ENCODE results near the gene ROR2. TPM values are rescaled to one million over a fixed set of nuclear protein-coding genes. Genes with fewer than 3 reads are reported as not detected.

Gene ROR2
- total RNA-seq, 1 experiment from 2014 or later: not detected

DNA sequence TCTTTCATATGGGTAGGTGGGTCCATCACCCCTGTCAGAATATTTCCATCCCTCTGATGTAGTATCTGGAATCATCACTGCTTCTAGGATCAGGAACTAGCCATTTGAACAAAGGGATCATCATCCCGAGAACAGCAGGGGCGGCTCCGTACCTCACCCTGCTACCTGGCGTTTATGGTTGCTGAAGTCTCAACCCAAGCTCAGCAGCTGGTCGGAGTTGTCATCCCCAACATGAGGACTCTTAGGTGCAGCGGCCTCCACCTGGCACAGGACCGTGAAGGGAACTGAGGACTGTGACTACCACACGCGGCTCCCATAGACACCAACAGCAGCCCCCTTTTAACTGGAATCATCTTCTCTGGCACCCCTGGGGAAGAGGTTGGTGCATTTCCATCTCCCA lies 35.1 kb downstream of the ROR2 start:
- no TSS peak for BruUV-seq (replicated peaks)
- H3K36me3 Mint-ChIP-seq (ENCODE audit: insufficient read depth, unreplicated experiment): no peaks in the 10 kb centered on the region
- no peaks in the 10 kb centered on the region for H3K9me3 Mint-ChIP-seq (ENCODE audit: low read depth, unreplicated experiment)
- H3K27me3 Mint-ChIP-seq (ENCODE audit: unreplicated experiment): peaks cover 47% of the 10 kb centered on the region
- no peak overlapping the region for H3K4me3 Mint-ChIP-seq (ENCODE audit: low read depth, unreplicated experiment)
- no peaks in the 10 kb centered on the region for H3K4me1 Mint-ChIP-seq (ENCODE audit: low read depth, unreplicated experiment)
- H3K27ac Mint-ChIP-seq (ENCODE audit: unreplicated experiment): no peak overlapping the region
- TF ChIP-seq, protein P1, sequence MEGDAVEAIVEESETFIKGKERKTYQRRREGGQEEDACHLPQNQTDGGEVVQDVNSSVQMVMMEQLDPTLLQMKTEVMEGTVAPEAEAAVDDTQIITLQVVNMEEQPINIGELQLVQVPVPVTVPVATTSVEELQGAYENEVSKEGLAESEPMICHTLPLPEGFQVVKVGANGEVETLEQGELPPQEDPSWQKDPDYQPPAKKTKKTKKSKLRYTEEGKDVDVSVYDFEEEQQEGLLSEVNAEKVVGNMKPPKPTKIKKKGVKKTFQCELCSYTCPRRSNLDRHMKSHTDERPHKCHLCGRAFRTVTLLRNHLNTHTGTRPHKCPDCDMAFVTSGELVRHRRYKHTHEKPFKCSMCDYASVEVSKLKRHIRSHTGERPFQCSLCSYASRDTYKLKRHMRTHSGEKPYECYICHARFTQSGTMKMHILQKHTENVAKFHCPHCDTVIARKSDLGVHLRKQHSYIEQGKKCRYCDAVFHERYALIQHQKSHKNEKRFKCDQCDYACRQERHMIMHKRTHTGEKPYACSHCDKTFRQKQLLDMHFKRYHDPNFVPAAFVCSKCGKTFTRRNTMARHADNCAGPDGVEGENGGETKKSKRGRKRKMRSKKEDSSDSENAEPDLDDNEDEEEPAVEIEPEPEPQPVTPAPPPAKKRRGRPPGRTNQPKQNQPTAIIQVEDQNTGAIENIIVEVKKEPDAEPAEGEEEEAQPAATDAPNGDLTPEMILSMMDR (IDR thresholded peaks at IDR 0.05; ENCODE audit: unreplicated experiment): no peak
- no peak for DNase-seq
- CTCF ChIA-PET: no interaction called here
- intact Hi-C loops (cut with micrococcal nuclease; ENCODE audit: unreplicated experiment): no loop called here

- intact Hi-C loops (cut with micrococcal nuclease; ENCODE audit: unreplicated experiment): no loop called here
- BruUV-seq (replicated peaks): no TSS peak
- Mint-ChIP-seq H3K27ac (ENCODE audit: unreplicated experiment) (no peak overlapping the region), H3K4me1 (ENCODE audit: low read depth, unreplicated experiment) (no peaks in the 10 kb centered on the region), H3K36me3 (ENCODE audit: insufficient read depth, unreplicated experiment) (no peaks in the 10 kb centered on the region), H3K4me3 (ENCODE audit: low read depth, unreplicated experiment) (no peak overlapping the region), H3K9me3 (ENCODE audit: low read depth, unreplicated experiment) (no peaks in the 10 kb centered on the region), H3K27me3 (ENCODE audit: unreplicated experiment) (peaks cover 41% of the 10 kb centered on the region)
- CTCF ChIA-PET: no interaction called here
- TF ChIP-seq, protein P1 (IDR thresholded peaks at IDR 0.05; ENCODE audit: unreplicated experiment): no peak
- no peak for DNase-seq
Observed at GRCh38 chr9:91914404-91914803, 35.6 kb downstream of the ROR2 start.

DNA sequence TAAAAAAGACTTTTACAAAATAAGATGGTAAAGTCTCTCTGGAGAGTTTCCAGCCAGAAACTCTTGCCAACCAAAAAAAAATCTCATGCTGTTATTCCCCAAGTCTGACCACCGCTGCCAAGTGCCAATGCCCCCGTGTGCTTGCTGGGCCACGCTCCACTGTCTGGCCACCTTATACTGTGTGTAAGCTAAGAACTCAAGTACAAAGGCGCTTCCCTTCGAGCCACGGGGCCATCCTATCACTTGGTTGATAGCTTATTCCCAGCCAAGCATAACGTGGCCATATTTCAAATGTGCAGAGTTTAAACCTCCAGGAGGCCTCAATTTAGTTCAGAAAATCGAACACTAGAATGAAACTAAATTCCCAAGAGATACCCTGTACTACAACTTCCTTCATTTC lies 36.0 kb downstream of the ROR2 start:
- H3K27me3 Mint-ChIP-seq (ENCODE audit: unreplicated experiment): peaks cover 37% of the 10 kb centered on the region
- H3K36me3 Mint-ChIP-seq (ENCODE audit: insufficient read depth, unreplicated experiment): no peaks in the 10 kb centered on the region
- intact Hi-C loops (cut with micrococcal nuclease; ENCODE audit: unreplicated experiment): no loop called here
- DNase-seq: no peak
- H3K4me1 Mint-ChIP-seq (ENCODE audit: low read depth, unreplicated experiment): no peaks in the 10 kb centered on the region
- CTCF ChIA-PET: no interaction called here
- TF ChIP-seq, protein P1 (IDR thresholded peaks at IDR 0.05; ENCODE audit: unreplicated experiment): no peak
- H3K27ac Mint-ChIP-seq (ENCODE audit: unreplicated experiment): no peak overlapping the region
- no peaks in the 10 kb centered on the region for H3K9me3 Mint-ChIP-seq (ENCODE audit: low read depth, unreplicated experiment)
- H3K4me3 Mint-ChIP-seq (ENCODE audit: low read depth, unreplicated experiment): no peak overlapping the region
- BruUV-seq (replicated peaks): no TSS peak

GRCh38 chr9:91913096-91913495 lies 36.9 kb downstream of the ROR2 start:
- no peaks in the 10 kb centered on the region for H3K9me3 Mint-ChIP-seq (ENCODE audit: low read depth, unreplicated experiment)
- intact Hi-C loops (cut with micrococcal nuclease; ENCODE audit: unreplicated experiment): no loop called here
- CTCF ChIA-PET: no interaction called here
- no peaks in the 10 kb centered on the region for H3K36me3 Mint-ChIP-seq (ENCODE audit: insufficient read depth, unreplicated experiment)
- peaks cover 29% of the 10 kb centered on the region for H3K27me3 Mint-ChIP-seq (ENCODE audit: unreplicated experiment)
- TF ChIP-seq, protein P1 (IDR thresholded peaks at IDR 0.05; ENCODE audit: unreplicated experiment): no peak
- DNase-seq: no peak
- H3K27ac Mint-ChIP-seq (ENCODE audit: unreplicated experiment): no peak overlapping the region
- no TSS peak for BruUV-seq (replicated peaks)
- H3K4me3 Mint-ChIP-seq (ENCODE audit: low read depth, unreplicated experiment): no peak overlapping the region
- H3K4me1 Mint-ChIP-seq (ENCODE audit: low read depth, unreplicated experiment): no peaks in the 10 kb centered on the region
